K562 (cell line): ENCODE results near the gene OLIG2. TPM values are rescaled to one million over a fixed set of nuclear protein-coding genes. Genes with fewer than 3 reads are reported as not detected.

Experiments used
- ATAC-seq: fragments of 200-7000 bp; cut with Tn5 transposase; 3 replicates; pipeline ENCODE4 v1.9.1; 2020; ENCODE audit warnings: moderate library complexity
- BruUV-seq: library from RNA; stranded (reverse); fragments of 400-500 nt; replicated peaks from 2 replicates; lab custom pipeline; 2021; lab: Mats Ljungman, UMichigan
- CTCF ChIA-PET: fragments of 300-600 bp; formaldehyde crosslinking; extraction: SDS; loops from one replicate; lab custom pipeline; 2021; ENCODE audit warnings: low intra/inter-chr PET ratio; lab: Yijun Ruan, JAX
- POLR2A ChIA-PET: fragments of 300-600, 350-650 bp; sonication (Branson Sonifier 250); formaldehyde crosslinking; extraction: SDS; loops from one replicate; lab custom pipeline; 2021; ENCODE audit warnings: antibody characterized with exemption, inconsistent platforms; lab: Yijun Ruan, JAX
- DNase-seq, 4 experiments: peaks; one replicate each; pipeline versions ENCODE4 v3.0.0 to v3.0.0-alpha.2; 2011 to 2018; ENCODE audit warnings: low spot score in 3 of 4, mixed read lengths in 3 of 4; ENCODE audit errors: extremely low read depth in 1 of 4
- FAIRE-seq: peaks from 2 replicates; lab custom pipeline; 2011; peaks lifted over from hg19 to GRCh38; lab: Jason Lieb, UNC
- H2AFZ ChIP-seq: 2 replicates; pipeline ENCODE4 v1.6.0; 2011; ENCODE audit warnings: low read depth, low read length, control low read depth, inconsistent platforms
- H3K27ac ChIP-seq: fragments of 200-600 bp; 3 replicates; pipeline ENCODE4 v1.8.0; 2011; ENCODE audit warnings: low read depth, mild to moderate bottlenecking, control low read depth, inconsistent platforms, low read length, moderate library complexity, mixed read lengths; ENCODE audit errors: extremely low read depth
- H3K27me3 ChIP-seq, 2 experiments: fragments of 300-600 bp in 1 of 2; 2 replicates in 1 of 2; 3 replicates in 1 of 2; pipeline versions ENCODE4 v1.6.0 to v1.8.0; 2011; ENCODE audit warnings: inconsistent platforms in 2 of 2, low read length in 2 of 2, mild to moderate bottlenecking in 1 of 2, mixed read lengths in 1 of 2, moderate library complexity in 1 of 2; ENCODE audit not compliant: control insufficient read depth in 2 of 2, insufficient read depth in 2 of 2
- H3K36me3 ChIP-seq: fragments of 300-600 bp; 3 replicates; pipeline ENCODE4 v1.8.0; 2011; ENCODE audit warnings: mild to moderate bottlenecking, low read length, inconsistent platforms; ENCODE audit not compliant: control insufficient read depth, insufficient read depth
- H3K4me1 ChIP-seq, 2 experiments: fragments of 200-600 bp in 1 of 2; replicated peaks in 1 of 2; 2 replicates in 1 of 2; 3 replicates in 1 of 2; pipeline versions ENCODE4 v1.5.1 to v1.8.0; 2011; ENCODE audit warnings: inconsistent platforms in 2 of 2, low read length in 2 of 2, mild to moderate bottlenecking in 1 of 2, mixed read lengths in 1 of 2, moderate library complexity in 1 of 2; ENCODE audit not compliant: control insufficient read depth in 2 of 2, insufficient read depth in 2 of 2
- H3K4me2 ChIP-seq: 2 replicates; pipeline ENCODE4 v1.6.1; 2011; ENCODE audit warnings: low read length, control low read depth, inconsistent platforms, mixed read lengths; ENCODE audit not compliant: insufficient read depth
- H3K4me3 ChIP-seq: fragments of 200-600 bp; sonication (generic), shearing (Covaris generic); 2 replicates; pipeline ENCODE4 v1.5.1; 2016; ENCODE audit warnings: control low read depth, inconsistent platforms
- H3K79me2 ChIP-seq: fragments of 200-600 bp; 3 replicates; pipeline ENCODE4 v1.8.0; 2011; ENCODE audit warnings: low read length, inconsistent platforms; ENCODE audit not compliant: control insufficient read depth, insufficient read depth
- H3K9ac ChIP-seq, 2 experiments: 2 replicates each; pipeline versions ENCODE4 v1.6.0 to v1.6.1; 2011; ENCODE audit warnings: low read depth in 2 of 2, low read length in 2 of 2, control low read depth in 1 of 2, inconsistent platforms in 1 of 2, mild to moderate bottlenecking in 1 of 2, mixed read lengths in 1 of 2; ENCODE audit not compliant: insufficient read depth in 1 of 2
- H3K9me1 ChIP-seq: one replicate; pipeline ENCODE4 v1.6.0; 2011; ENCODE audit warnings: inconsistent platforms, mild to moderate bottlenecking, low read length, moderate library complexity; ENCODE audit not compliant: control insufficient read depth, insufficient read depth
- H3K9me3 ChIP-seq: replicated peaks from 2 replicates; pipeline ENCODE4 v1.5.1; 2011; ENCODE audit warnings: low read depth, low read length, inconsistent platforms; ENCODE audit not compliant: control insufficient read depth, insufficient read depth
- H4K20me1 ChIP-seq: replicated peaks from 2 replicates; pipeline ENCODE4 v1.6.1; 2011; ENCODE audit warnings: low read length, inconsistent platforms, mixed read lengths; ENCODE audit not compliant: control insufficient read depth, insufficient read depth
- ARID1B ChIP-seq: fragments of 450-650 bp; IDR thresholded peaks from 2 replicates; pipeline ENCODE4 v1.6.1; 2016; ENCODE audit warnings: antibody characterized with exemption, mild to moderate bottlenecking, inconsistent platforms
- CEBPG ChIP-seq, 3 experiments: fragments of 200-800 bp in 1 of 3; sonication (Bioruptor generic) in 1 of 3; sonication (generic) in 1 of 3; formaldehyde crosslinking in 1 of 3; IDR thresholded peaks in 2 of 3; conservative IDR thresholded peaks in 1 of 3; 2 replicates each; pipeline versions ENCODE4 v1.6.1 to v1.8.0; 2016 to 2022; ENCODE audit warnings: missing compliant biosample characterization in 2 of 3, missing genetic modification characterization in 2 of 3, mild to moderate bottlenecking in 1 of 3, missing genetic modification reagents in 1 of 3
- ELF4 ChIP-seq: fragments of 450-650 bp; formaldehyde crosslinking; IDR thresholded peaks from 2 replicates; pipeline ENCODE4 v1.4.0; 2022; ENCODE audit warnings: missing genetic modification characterization
- ETV1 ChIP-seq: fragments of 450-650 bp; conservative IDR thresholded peaks from 2 replicates; pipeline ENCODE4 v1.6.1; 2016; ENCODE audit warnings: missing genetic modification characterization, control low read depth, low read depth, missing compliant biosample characterization
- EZH2 ChIP-seq: IDR thresholded peaks from 2 replicates; pipeline ENCODE4 v1.6.1; 2012; ENCODE audit warnings: low read depth, mild to moderate bottlenecking, inconsistent platforms, low read length, borderline replicate concordance
- HEY1 ChIP-seq: fragments of 250-450 bp; sonication (Bioruptor Pico); IDR thresholded peaks from 2 replicates; pipeline ENCODE4 v1.5.0; 2020; ENCODE audit warnings: mild to moderate bottlenecking, moderate library complexity, borderline replicate concordance
- MTA2 ChIP-seq: fragments of 450-650 bp; IDR thresholded peaks from 2 replicates; pipeline ENCODE4 v1.6.1; 2016; ENCODE audit warnings: low read depth
- POLR2AphosphoS2 ChIP-seq: IDR thresholded peaks from 2 replicates; pipeline ENCODE4 v1.6.1; 2012; ENCODE audit warnings: low read length, improper control_type of control experiment
- PYGO2 ChIP-seq: fragments of 450-650 bp; IDR thresholded peaks from 2 replicates; pipeline ENCODE4 v1.6.1; 2016; ENCODE audit warnings: mild to moderate bottlenecking, missing genetic modification characterization, moderate library complexity, missing compliant biosample characterization
- RAD21 ChIP-seq, 2 experiments: fragments of 250-450 bp in 1 of 2; fragments of 450-650 bp in 1 of 2; sonication (Bioruptor Pico) in 1 of 2; formaldehyde crosslinking in 1 of 2; IDR thresholded peaks in 1 of 2; conservative IDR thresholded peaks in 1 of 2; 2 replicates each; pipeline versions ENCODE4 v1.4.0 to v1.8.0; 2020 to 2022; ENCODE audit warnings: mild to moderate bottlenecking in 2 of 2, moderate library complexity in 1 of 2
- RB1 ChIP-seq: fragments of 450-650 bp; IDR thresholded peaks from 2 replicates; pipeline ENCODE4 v1.6.1; 2017; ENCODE audit warnings: low read depth, mild to moderate bottlenecking
- RCOR1 ChIP-seq, 2 experiments: IDR thresholded peaks; 2 replicates each; pipeline ENCODE4 v1.6.1; 2012; ENCODE audit warnings: low read depth in 2 of 2, low read length in 2 of 2, borderline replicate concordance in 1 of 2, improper control_type of control experiment in 1 of 2
- SREBF1 ChIP-seq: fragments of 150-350 bp; IDR thresholded peaks from 2 replicates; pipeline ENCODE4 v1.6.1; 2014; ENCODE audit warnings: antibody characterized with exemption, low read depth, low read length, borderline replicate concordance
- TCFL5 ChIP-seq: fragments of 250-450 bp; sonication (Bioruptor Pico); conservative IDR thresholded peaks from 2 replicates; pipeline ENCODE4 v1.6.1; 2021; ENCODE audit warnings: mild to moderate bottlenecking, moderate library complexity, matching md5 sums
- TFAM ChIP-seq: fragments of 250-450 bp; sonication (Bioruptor Pico); conservative IDR thresholded peaks from 2 replicates; pipeline ENCODE4 v1.5.0; 2021; ENCODE audit warnings: mild to moderate bottlenecking, moderate library complexity
- TOE1 ChIP-seq, 2 experiments: fragments of 450-650 bp in 1 of 2; sonication (generic) in 1 of 2; formaldehyde crosslinking in 1 of 2; IDR thresholded peaks; 2 replicates each; pipeline versions ENCODE4 v1.7.1 to v1.8.0; 2016 to 2022; ENCODE audit warnings: borderline replicate concordance in 2 of 2, mild to moderate bottlenecking in 2 of 2, antibody characterized with exemption in 1 of 2, inconsistent platforms in 1 of 2, low read depth in 1 of 2, missing genetic modification reagents in 1 of 2, moderate library complexity in 1 of 2
- ZNF24 ChIP-seq: fragments of 450-650 bp; IDR thresholded peaks from 2 replicates; pipeline ENCODE4 v1.6.1; 2016
- ZNF316 ChIP-seq: fragments of 450-650 bp; IDR thresholded peaks from 2 replicates; pipeline ENCODE4 v1.6.1; 2016
- ZNF668 ChIP-seq: fragments of 250-450 bp; sonication (Bioruptor Pico); IDR thresholded peaks from 2 replicates; pipeline ENCODE4 v1.8.0; 2022; ENCODE audit warnings: mild to moderate bottlenecking, inconsistent platforms
- WGBS: fragments of 100-300 bp; shearing (Covaris generic); methylation state at CpG from one replicate; pipeline ENCODE4 v1.1.6; 2016; ENCODE audit warnings: low coverage, mixed read lengths; ENCODE audit not compliant: insufficient coverage; ENCODE audit errors: missing lambda C conversion rate; 5-methylcytosine and 5-hydroxymethylcytosine counted together
- in situ Hi-C: fragments of 300-500 bp; cut with MboI; formaldehyde crosslinking; loops from 4 replicates; pipeline ENCODE4 v1.15.0; 2018; ENCODE audit warnings: inconsistent platforms, mixed read lengths
- intact Hi-C: fragments of 100-400 bp; cut with micrococcal nuclease; formaldehyde crosslinking; loops from 2 replicates; pipeline ENCODE4 v1.14.2; 2022
- polyA plus RNA-seq, 8 experiments: library from polyadenylated mRNA; depleted of rRNA in 4 of 8; stranded (reverse) in 5 of 8; unstranded in 3 of 8; fragments of >200 nt; fragmentation: Nextera tagmentation in 2 of 8; fragmentation: Illumina TruSeq in 1 of 8; extraction: Ambion mirVana in 2 of 8; extraction: Trizol in 1 of 8; gene quantifications; 2 replicates each; pipeline versions ENCODE4 v1.2.1 to v1.2.3, GENCODE V29; 2011 to 2014; ENCODE audit warnings: inconsistent platforms in 1 of 8, missing spikeins in 1 of 8
- total RNA-seq, 7 experiments: library from RNA; depleted of rRNA in 6 of 7; stranded (reverse); fragments of >200 nt in 6 of 7; fragmentation: Illumina TruSeq in 2 of 7; extraction: Trizol in 2 of 7; gene quantifications; 2 replicates each; pipeline versions ENCODE4 v1.2.1 to v1.2.3, GENCODE V29; 2011 to 2021; ENCODE audit warnings: low replicate concordance in 1 of 7
- TF ChIP-seq, protein P1 (sequence below): sonication (generic); formaldehyde crosslinking; IDR thresholded peaks from 2 replicates; pipeline ENCODE4 v1.8.0; 2022; ENCODE audit warnings: mild to moderate bottlenecking, missing genetic modification reagents

Gene OLIG2
- total and polyA plus RNA-seq, 9 of the 15 experiments (the other 6 are each of a cell fraction or from before 2014, with no cell fraction given): not detected

DNA sequence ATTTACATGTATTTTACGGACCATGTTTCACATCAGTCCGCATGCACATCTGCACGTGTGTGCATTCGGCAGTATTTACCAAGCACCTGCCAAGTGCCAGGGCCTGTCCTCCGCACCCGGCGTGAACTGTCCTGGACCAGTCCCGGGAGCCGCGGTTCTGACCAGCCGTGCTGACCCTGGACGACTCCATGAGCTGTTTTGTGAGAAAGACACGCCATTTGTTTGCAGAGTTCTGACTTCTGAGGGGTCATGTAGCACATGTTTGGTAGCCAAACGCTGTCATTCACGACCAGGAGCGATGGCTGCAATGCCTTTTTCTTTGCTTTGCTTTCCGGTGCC lies 3.3 kb upstream of the OLIG2 start:
- FAIRE-seq (no peak), DNase-seq (no peak), ATAC-seq (no peak)
- H3K9me3 ChIP-seq: no peaks in the 10 kb centered on the region
- no peaks in the 10 kb centered on the region; the same call in 1 of the 2 replicates for H4K20me1 ChIP-seq
- no peak for TF ChIP-seq ZNF24
- no peak for TF ChIP-seq TOE1 (IDR thresholded peaks at IDR 0.05; ENCODE audit: borderline replicate concordance)
- TF ChIP-seq TOE1 (CRISPR knock-in tag; IDR thresholded peaks at IDR 0.05; ENCODE audit: borderline replicate concordance, low read depth): no peak
- no peak for TF ChIP-seq ETV1 (tag)
- TF ChIP-seq CEBPG (CRISPR knock-in tag; IDR thresholded peaks at IDR 0.05): no peak
- TF ChIP-seq CEBPG (tag; conservative IDR thresholded peaks at IDR 0.05 in 1 of 2, IDR thresholded peaks at IDR 0.05 in 1 of 2): no peak
- no peak for TF ChIP-seq ARID1B
- no peak for TF ChIP-seq TFAM (CRISPR knock-in tag)
- no peak for TF ChIP-seq POLR2AphosphoS2
- TF ChIP-seq EZH2: no peak
- TF ChIP-seq, protein P1, sequence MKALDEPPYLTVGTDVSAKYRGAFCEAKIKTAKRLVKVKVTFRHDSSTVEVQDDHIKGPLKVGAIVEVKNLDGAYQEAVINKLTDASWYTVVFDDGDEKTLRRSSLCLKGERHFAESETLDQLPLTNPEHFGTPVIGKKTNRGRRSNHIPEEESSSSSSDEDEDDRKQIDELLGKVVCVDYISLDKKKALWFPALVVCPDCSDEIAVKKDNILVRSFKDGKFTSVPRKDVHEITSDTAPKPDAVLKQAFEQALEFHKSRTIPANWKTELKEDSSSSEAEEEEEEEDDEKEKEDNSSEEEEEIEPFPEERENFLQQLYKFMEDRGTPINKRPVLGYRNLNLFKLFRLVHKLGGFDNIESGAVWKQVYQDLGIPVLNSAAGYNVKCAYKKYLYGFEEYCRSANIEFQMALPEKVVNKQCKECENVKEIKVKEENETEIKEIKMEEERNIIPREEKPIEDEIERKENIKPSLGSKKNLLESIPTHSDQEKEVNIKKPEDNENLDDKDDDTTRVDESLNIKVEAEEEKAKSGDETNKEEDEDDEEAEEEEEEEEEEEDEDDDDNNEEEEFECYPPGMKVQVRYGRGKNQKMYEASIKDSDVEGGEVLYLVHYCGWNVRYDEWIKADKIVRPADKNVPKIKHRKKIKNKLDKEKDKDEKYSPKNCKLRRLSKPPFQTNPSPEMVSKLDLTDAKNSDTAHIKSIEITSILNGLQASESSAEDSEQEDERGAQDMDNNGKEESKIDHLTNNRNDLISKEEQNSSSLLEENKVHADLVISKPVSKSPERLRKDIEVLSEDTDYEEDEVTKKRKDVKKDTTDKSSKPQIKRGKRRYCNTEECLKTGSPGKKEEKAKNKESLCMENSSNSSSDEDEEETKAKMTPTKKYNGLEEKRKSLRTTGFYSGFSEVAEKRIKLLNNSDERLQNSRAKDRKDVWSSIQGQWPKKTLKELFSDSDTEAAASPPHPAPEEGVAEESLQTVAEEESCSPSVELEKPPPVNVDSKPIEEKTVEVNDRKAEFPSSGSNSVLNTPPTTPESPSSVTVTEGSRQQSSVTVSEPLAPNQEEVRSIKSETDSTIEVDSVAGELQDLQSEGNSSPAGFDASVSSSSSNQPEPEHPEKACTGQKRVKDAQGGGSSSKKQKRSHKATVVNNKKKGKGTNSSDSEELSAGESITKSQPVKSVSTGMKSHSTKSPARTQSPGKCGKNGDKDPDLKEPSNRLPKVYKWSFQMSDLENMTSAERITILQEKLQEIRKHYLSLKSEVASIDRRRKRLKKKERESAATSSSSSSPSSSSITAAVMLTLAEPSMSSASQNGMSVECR (CRISPR knock-in tag): no peak
- TF ChIP-seq HEY1: no peak
- TF ChIP-seq TCFL5 (CRISPR knock-in tag): no peak
- no peak for TF ChIP-seq MTA2
- no peak for TF ChIP-seq ZNF316
- no peak for TF ChIP-seq PYGO2 (tag)
- no peak for TF ChIP-seq RB1
- TF ChIP-seq ELF4 (CRISPR knock-in tag): no peak
- no peak for TF ChIP-seq RAD21 (CRISPR knock-in tag; conservative IDR thresholded peaks at IDR 0.05 in 1 of 2, IDR thresholded peaks at IDR 0.05 in 1 of 2)
- TF ChIP-seq ZNF668 (CRISPR knock-in tag): no peak
- no peak for TF ChIP-seq RCOR1 (IDR thresholded peaks at IDR 0.05; ENCODE audit: borderline replicate concordance in 1 of 2, low read depth in 2 of 2, low read length in 2 of 2)
- no peak for TF ChIP-seq SREBF1
- no peak overlapping the region for H3K9ac ChIP-seq
- no peaks in the 10 kb centered on the region for H3K36me3 ChIP-seq
- no TSS peak for BruUV-seq
- H3K79me2 ChIP-seq: no peaks in the 10 kb centered on the region
- 6% methylated on average over 17 of the region's 17 CpGs for WGBS
- ChIA-PET POLR2A (interaction anchor here (0.5 to 1.4 kb wide), 3 partner anchors 11 to 1659 kb away, joined by 3 read pairs; no protein-coding TSS in a partner anchor), CTCF (no interaction called here)
- no peaks in the 10 kb centered on the region for H3K9me1 ChIP-seq
- in situ Hi-C loops: no loop called here
- H3K27ac ChIP-seq: no peak overlapping the region
- peaks cover 63 to 86% of the 10 kb centered on the region in 2 experiments for H3K27me3 ChIP-seq
- intact Hi-C loops: no loop called here
- H3K4me1 ChIP-seq: peaks cover 0 to 22% of the 10 kb centered on the region in 2 experiments; a peak in 1 of 5 replicates
- no peak overlapping the region for H2AFZ ChIP-seq
- H3K4me2 ChIP-seq: no peak overlapping the region
- H3K4me3 ChIP-seq: no peak overlapping the region
